Keratinocyte (primary cell): ENCODE measurements around the gene KCNG2. TPM values are rescaled to one million over a fixed set of nuclear protein-coding genes. Genes with fewer than 3 reads are reported as not detected.

Experiments
- DNase-seq: peaks from one replicate; pipeline ENCODE4 v3.0.0-alpha.2; 2011; ENCODE audit warnings: low read depth, missing footprints, low spot score
- FAIRE-seq: peaks from 2 replicates; lab custom pipeline; 2011; peaks lifted over from hg19 to GRCh38; lab: Jason Lieb, UNC
- H2AFZ ChIP-seq: 2 replicates; pipeline ENCODE4 v1.6.0; 2012; ENCODE audit warnings: low read length, control low read depth, inconsistent platforms; ENCODE audit not compliant: control insufficient read depth
- H3K27ac ChIP-seq: 2 replicates; pipeline ENCODE4 v1.5.1; 2011; ENCODE audit warnings: low read length; ENCODE audit not compliant: control insufficient read depth, insufficient read depth
- H3K27me3 ChIP-seq: 3 replicates; pipeline ENCODE4 v1.6.0; 2011; ENCODE audit warnings: low read length; ENCODE audit not compliant: control insufficient read depth, insufficient read depth; ENCODE audit errors: extremely low read depth
- H3K36me3 ChIP-seq, 2 experiments: 2 replicates in 1 of 2; 3 replicates in 1 of 2; pipeline ENCODE4 v1.5.1; 2011; ENCODE audit warnings: low read length in 2 of 2, mild to moderate bottlenecking in 1 of 2; ENCODE audit not compliant: control insufficient read depth in 2 of 2, insufficient read depth in 2 of 2; ENCODE audit errors: extremely low read depth in 1 of 2
- H3K4me1 ChIP-seq: 3 replicates; pipeline ENCODE4 v1.5.1; 2011; ENCODE audit warnings: low read length; ENCODE audit not compliant: control insufficient read depth, insufficient read depth; ENCODE audit errors: extremely low read depth
- H3K4me2 ChIP-seq: 3 replicates; pipeline ENCODE4 v1.6.0; 2011; ENCODE audit warnings: low read depth, low read length; ENCODE audit not compliant: control insufficient read depth, insufficient read depth; ENCODE audit errors: extremely low read depth
- H3K4me3 ChIP-seq, 3 experiments: fragments of 200-600 bp in 1 of 3; sonication (generic) in 1 of 3; 2 replicates in 2 of 3; 3 replicates in 1 of 3; pipeline ENCODE4 v1.5.1; 2011 to 2016; ENCODE audit warnings: low read length in 3 of 3, mild to moderate bottlenecking in 3 of 3, control low read depth in 2 of 3, inconsistent platforms in 1 of 3, low read depth in 1 of 3, mixed read lengths in 1 of 3, mixed run types in 1 of 3, moderate library complexity in 1 of 3; ENCODE audit not compliant: control insufficient read depth in 2 of 3, insufficient read depth in 2 of 3; ENCODE audit errors: extremely low read depth in 1 of 3
- H3K79me2 ChIP-seq: 2 replicates; pipeline ENCODE4 v1.6.0; 2012; ENCODE audit warnings: low read length; ENCODE audit not compliant: control insufficient read depth, insufficient read depth
- H3K9ac ChIP-seq: 3 replicates; pipeline ENCODE4 v1.6.0; 2011; ENCODE audit warnings: low read length; ENCODE audit not compliant: control insufficient read depth, insufficient read depth; ENCODE audit errors: extremely low read depth
- H3K9me1 ChIP-seq: 3 replicates; pipeline ENCODE4 v1.6.0; 2011; ENCODE audit warnings: low read length; ENCODE audit not compliant: control insufficient read depth, insufficient read depth; ENCODE audit errors: extremely low read depth
- H3K9me3 ChIP-seq: 2 replicates; pipeline ENCODE4 v1.5.1; 2012; ENCODE audit warnings: low read depth, low read length; ENCODE audit not compliant: control insufficient read depth
- H4K20me1 ChIP-seq: 3 replicates; pipeline ENCODE4 v1.6.0; 2011; ENCODE audit warnings: low read length; ENCODE audit not compliant: control insufficient read depth, insufficient read depth; ENCODE audit errors: extremely low read depth
- CTCF ChIP-seq, 3 experiments: IDR thresholded peaks in 1 of 3; conservative IDR thresholded peaks in 1 of 3; optimal IDR thresholded peaks in 1 of 3; 2 replicates in 2 of 3; 3 replicates in 1 of 3; pipeline versions ENCODE3 to v1.5.1; 2011; ENCODE audit warnings: low read length in 3 of 3, mild to moderate bottlenecking in 3 of 3, moderate library complexity in 2 of 3, control low read depth in 1 of 3, inconsistent platforms in 1 of 3; ENCODE audit not compliant: insufficient read depth in 2 of 3; ENCODE audit errors: extremely low read depth in 1 of 3
- EZH2 ChIP-seq: IDR thresholded peaks from one replicate; pipeline ENCODE4 v1.6.1; 2012; ENCODE audit warnings: inconsistent platforms, mild to moderate bottlenecking, low read length, moderate library complexity
- dilution Hi-C: fragments of 300-500 bp; cut with MboI; formaldehyde crosslinking; loops from one replicate; pipeline ENCODE4 v1.7.0; 2020; ENCODE audit warnings: low sequenced_read_pairs; ENCODE audit not compliant: extremely low pct_ligation_motif_present
- polyA plus RNA-seq, 5 experiments: library from polyadenylated mRNA; depleted of rRNA in 3 of 5; stranded (reverse) in 3 of 5; stranded (forward) in 1 of 5; unstranded in 1 of 5; fragments of >200 nt; gene quantifications; 1 replicate in 1 of 5; 2 replicates in 3 of 5; 3 replicates in 1 of 5; pipeline versions ENCODE4 v1.2.1 to v1.2.3, GENCODE V29; 2011 to 2012; ENCODE audit warnings: missing spikeins in 2 of 5, low read depth in 1 of 5, low replicate concordance in 1 of 5

Gene KCNG2
- polyA plus RNA-seq, 1 donor (not counting 4 experiments of a cell fraction or from before 2014, with no cell fraction given), result not detected

- no peaks in the 10 kb centered on the region for H3K9me3 ChIP-seq
- no peaks in the 10 kb centered on the region for H3K79me2 ChIP-seq
- no peak overlapping the region for H3K4me3 ChIP-seq
- no peak overlapping the region for H3K4me2 ChIP-seq
- DNase-seq (no peak), FAIRE-seq (no peak)
- dilution Hi-C loops, result no loop called here
- H2AFZ ChIP-seq, result no peak overlapping the region
- no peaks in the 10 kb centered on the region for H3K4me1 ChIP-seq
- H3K9ac ChIP-seq, result no peak overlapping the region
- no peaks in the 10 kb centered on the region for H4K20me1 ChIP-seq
- no peak overlapping the region for H3K27ac ChIP-seq
- no peaks in the 10 kb centered on the region for H3K9me1 ChIP-seq
- no peaks in the 10 kb centered on the region for H3K27me3 ChIP-seq
- TF ChIP-seq CTCF (optimal IDR thresholded peaks at IDR 0.05 in 1 of 3, IDR thresholded peaks at IDR 0.05 in 1 of 3, conservative IDR thresholded peaks at IDR 0.05 in 1 of 3; ENCODE audit: extremely low read depth in 1 of 3, insufficient read depth in 2 of 3, low read length in 3 of 3) (no peak), EZH2 (no peak)
- H3K36me3 ChIP-seq, result no peaks in the 10 kb centered on the region
These were observed 9.5 kb downstream of the KCNG2 start for GRCh38 chr18:79806976-79807841.

- Histone ChIP-seq H3K27me3 (no peaks in the 10 kb centered on the region), H3K4me1 (no peaks in the 10 kb centered on the region), H3K36me3 (no peaks in the 10 kb centered on the region), H3K9me3 (no peaks in the 10 kb centered on the region), H3K4me3 (no peak overlapping the region), H3K9me1 (no peaks in the 10 kb centered on the region), H3K9ac (no peak overlapping the region), H3K27ac (no peak overlapping the region), H2AFZ (no peak overlapping the region), H4K20me1 (no peaks in the 10 kb centered on the region), H3K79me2 (no peaks in the 10 kb centered on the region), H3K4me2 (no peak overlapping the region)
- dilution Hi-C loops, result no loop called here
- no peak for TF ChIP-seq EZH2
- no peak for TF ChIP-seq CTCF (optimal IDR thresholded peaks at IDR 0.05 in 1 of 3, IDR thresholded peaks at IDR 0.05 in 1 of 3, conservative IDR thresholded peaks at IDR 0.05 in 1 of 3; ENCODE audit: extremely low read depth in 1 of 3, insufficient read depth in 2 of 3, low read length in 3 of 3)
- FAIRE-seq (no peak), DNase-seq (no peak)
These were observed 11.9 kb downstream of the KCNG2 start for GRCh38 chr18:79809482-79810192.
